Measurements from ENCODE around the gene PJA2. TPM values are rescaled to one million over a fixed set of nuclear protein-coding genes. Genes with fewer than 3 reads are reported as not detected.

PJA2 gene
- total and polyA plus RNA-seq, 9 of the 15 experiments (the other 6 are each of a cell fraction or from before 2014, with no cell fraction given), result 25.1 to 82.1 (median 50.1) TPM

DNA sequence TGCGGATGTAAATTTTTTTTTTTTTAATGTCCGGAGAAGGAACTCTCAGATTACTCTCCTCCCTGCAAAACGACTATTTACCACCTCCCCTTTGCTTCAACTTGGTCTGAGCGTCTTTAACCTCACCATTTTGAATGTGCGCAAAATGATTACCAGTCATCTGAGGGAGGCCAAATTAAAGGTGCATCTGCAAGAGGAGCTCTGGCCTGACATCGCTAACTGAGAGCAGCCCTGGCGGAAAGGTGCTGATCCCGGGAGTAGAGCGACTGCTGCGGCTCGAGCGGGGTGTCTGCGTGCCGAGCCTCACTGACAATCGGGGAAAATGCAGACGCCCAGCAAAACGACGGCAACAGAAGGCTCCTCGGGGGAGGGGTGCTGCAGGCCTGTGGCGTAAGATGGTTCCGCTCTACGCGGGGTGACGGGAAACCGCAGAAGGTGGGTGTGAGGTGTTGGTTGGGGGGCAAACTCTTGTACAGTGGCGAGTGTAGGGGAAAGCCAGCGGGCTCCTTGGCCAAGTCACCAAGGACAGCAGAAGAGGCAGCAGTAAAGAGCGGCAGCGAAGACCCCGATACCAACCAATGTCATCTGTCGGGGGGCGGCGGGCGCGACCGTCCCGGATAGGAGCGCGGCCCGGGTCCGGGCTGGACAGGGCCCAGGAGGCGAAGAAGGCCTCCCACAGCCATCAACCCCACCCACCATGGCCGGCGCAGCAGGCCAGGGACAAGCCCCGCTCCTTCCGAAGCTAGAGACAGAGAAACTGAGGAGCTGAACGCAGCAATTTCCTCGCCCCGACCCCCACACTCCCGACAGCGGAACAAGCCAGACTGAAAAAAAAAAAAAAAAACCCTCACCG is 557 bp downstream of the PJA2 start (continued):
- TF ChIP-seq, protein P1, sequence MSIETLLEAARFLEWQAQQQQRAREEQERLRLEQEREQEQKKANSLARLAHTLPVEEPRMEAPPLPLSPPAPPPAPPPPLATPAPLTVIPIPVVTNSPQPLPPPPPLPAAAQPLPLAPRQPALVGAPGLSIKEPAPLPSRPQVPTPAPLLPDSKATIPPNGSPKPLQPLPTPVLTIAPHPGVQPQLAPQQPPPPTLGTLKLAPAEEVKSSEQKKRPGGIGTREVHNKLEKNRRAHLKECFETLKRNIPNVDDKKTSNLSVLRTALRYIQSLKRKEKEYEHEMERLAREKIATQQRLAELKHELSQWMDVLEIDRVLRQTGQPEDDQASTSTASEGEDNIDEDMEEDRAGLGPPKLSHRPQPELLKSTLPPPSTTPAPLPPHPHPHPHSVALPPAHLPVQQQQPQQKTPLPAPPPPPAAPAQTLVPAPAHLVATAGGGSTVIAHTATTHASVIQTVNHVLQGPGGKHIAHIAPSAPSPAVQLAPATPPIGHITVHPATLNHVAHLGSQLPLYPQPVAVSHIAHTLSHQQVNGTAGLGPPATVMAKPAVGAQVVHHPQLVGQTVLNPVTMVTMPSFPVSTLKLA (conservative IDR thresholded peaks at IDR 0.05), result peak in 1 of 2 experiments; percentile 78; a peak in 3 of 4 replicates
- TF ChIP-seq, protein P2, sequence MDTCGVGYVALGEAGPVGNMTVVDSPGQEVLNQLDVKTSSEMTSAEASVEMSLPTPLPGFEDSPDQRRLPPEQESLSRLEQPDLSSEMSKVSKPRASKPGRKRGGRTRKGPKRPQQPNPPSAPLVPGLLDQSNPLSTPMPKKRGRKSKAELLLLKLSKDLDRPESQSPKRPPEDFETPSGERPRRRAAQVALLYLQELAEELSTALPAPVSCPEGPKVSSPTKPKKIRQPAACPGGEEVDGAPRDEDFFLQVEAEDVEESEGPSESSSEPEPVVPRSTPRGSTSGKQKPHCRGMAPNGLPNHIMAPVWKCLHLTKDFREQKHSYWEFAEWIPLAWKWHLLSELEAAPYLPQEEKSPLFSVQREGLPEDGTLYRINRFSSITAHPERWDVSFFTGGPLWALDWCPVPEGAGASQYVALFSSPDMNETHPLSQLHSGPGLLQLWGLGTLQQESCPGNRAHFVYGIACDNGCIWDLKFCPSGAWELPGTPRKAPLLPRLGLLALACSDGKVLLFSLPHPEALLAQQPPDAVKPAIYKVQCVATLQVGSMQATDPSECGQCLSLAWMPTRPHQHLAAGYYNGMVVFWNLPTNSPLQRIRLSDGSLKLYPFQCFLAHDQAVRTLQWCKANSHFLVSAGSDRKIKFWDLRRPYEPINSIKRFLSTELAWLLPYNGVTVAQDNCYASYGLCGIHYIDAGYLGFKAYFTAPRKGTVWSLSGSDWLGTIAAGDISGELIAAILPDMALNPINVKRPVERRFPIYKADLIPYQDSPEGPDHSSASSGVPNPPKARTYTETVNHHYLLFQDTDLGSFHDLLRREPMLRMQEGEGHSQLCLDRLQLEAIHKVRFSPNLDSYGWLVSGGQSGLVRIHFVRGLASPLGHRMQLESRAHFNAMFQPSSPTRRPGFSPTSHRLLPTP (IDR thresholded peaks at IDR 0.05; ENCODE audit: borderline replicate concordance, extremely low read depth, insufficient read length), result no peak
- peak; percentile 63; the same call in 1 of the 2 replicates for TF ChIP-seq ARID1B (IDR thresholded peaks at IDR 0.05)
- peak; percentile 51; the same call in 1 of the 2 replicates for TF ChIP-seq RNF2 (IDR thresholded peaks at IDR 0.05)
- no peak for TF ChIP-seq ZNF583 (CRISPR knock-in tag; IDR thresholded peaks at IDR 0.05)
- no peak for TF ChIP-seq RUNX1 (IDR thresholded peaks at IDR 0.05; ENCODE audit: low read depth)
- TF ChIP-seq DMBX1 (CRISPR knock-in tag; IDR thresholded peaks at IDR 0.05; ENCODE audit: borderline replicate concordance), result no peak
- TF ChIP-seq TSC22D4 (tag; IDR thresholded peaks at IDR 0.05), result no peak
- no peak for TF ChIP-seq NR2C1 (IDR thresholded peaks at IDR 0.05)
- no peak for TF ChIP-seq NR2C1 (tag; IDR thresholded peaks at IDR 0.05)
- no peak for TF ChIP-seq ESRRB (CRISPR knock-in tag; IDR thresholded peaks at IDR 0.05; ENCODE audit: borderline replicate concordance)
- no peak for TF ChIP-seq C11orf30 (IDR thresholded peaks at IDR 0.05; ENCODE audit: low read depth)
- 0 out of 2 replicates have a peak, but pooled peaks have one; percentile 16 for TF ChIP-seq HOXB6 (CRISPR knock-in tag; IDR thresholded peaks at IDR 0.05; ENCODE audit: borderline replicate concordance)
- TF ChIP-seq, protein P3, sequence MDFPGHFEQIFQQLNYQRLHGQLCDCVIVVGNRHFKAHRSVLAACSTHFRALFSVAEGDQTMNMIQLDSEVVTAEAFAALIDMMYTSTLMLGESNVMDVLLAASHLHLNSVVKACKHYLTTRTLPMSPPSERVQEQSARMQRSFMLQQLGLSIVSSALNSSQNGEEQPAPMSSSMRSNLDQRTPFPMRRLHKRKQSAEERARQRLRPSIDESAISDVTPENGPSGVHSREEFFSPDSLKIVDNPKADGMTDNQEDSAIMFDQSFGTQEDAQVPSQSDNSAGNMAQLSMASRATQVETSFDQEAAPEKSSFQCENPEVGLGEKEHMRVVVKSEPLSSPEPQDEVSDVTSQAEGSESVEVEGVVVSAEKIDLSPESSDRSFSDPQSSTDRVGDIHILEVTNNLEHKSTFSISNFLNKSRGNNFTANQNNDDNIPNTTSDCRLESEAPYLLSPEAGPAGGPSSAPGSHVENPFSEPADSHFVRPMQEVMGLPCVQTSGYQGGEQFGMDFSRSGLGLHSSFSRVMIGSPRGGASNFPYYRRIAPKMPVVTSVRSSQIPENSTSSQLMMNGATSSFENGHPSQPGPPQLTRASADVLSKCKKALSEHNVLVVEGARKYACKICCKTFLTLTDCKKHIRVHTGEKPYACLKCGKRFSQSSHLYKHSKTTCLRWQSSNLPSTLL (IDR thresholded peaks at IDR 0.05), result no peak
- TF ChIP-seq, protein P4, sequence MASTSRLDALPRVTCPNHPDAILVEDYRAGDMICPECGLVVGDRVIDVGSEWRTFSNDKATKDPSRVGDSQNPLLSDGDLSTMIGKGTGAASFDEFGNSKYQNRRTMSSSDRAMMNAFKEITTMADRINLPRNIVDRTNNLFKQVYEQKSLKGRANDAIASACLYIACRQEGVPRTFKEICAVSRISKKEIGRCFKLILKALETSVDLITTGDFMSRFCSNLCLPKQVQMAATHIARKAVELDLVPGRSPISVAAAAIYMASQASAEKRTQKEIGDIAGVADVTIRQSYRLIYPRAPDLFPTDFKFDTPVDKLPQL (IDR thresholded peaks at IDR 0.05; ENCODE audit: extremely low read depth, insufficient read length), result no peak
- TF ChIP-seq ZNF175 (CRISPR knock-in tag; IDR thresholded peaks at IDR 0.05; ENCODE audit: low read depth), result no peak
- TF ChIP-seq TCF3 (CRISPR knock-in tag; IDR thresholded peaks at IDR 0.05), result no peak
- no peak for TF ChIP-seq FOXP1 (CRISPR knock-in tag; IDR thresholded peaks at IDR 0.05)
